HepG2 (cell line): ENCODE measurements around the gene CXCL3. TPM values are rescaled to one million over a fixed set of nuclear protein-coding genes. Genes with fewer than 3 reads are reported as not detected.

Experiments
- ATAC-seq: fragments of 200-7000 bp; cut with Tn5 transposase; 3 replicates; pipeline ENCODE4 v1.9.1; 2020; ENCODE audit warnings: mild to moderate bottlenecking, moderate library complexity
- BruUV-seq: library from RNA; stranded (reverse); fragments of 400-500 nt; replicated peaks from 2 replicates; lab custom pipeline; 2021; lab: Mats Ljungman, UMichigan
- CTCF ChIA-PET: fragments of 300-600 bp; formaldehyde crosslinking; extraction: SDS; loops from one replicate; lab custom pipeline; 2021; ENCODE audit warnings: low total read pairs, inconsistent platforms, low intra/inter-chr PET ratio; lab: Yijun Ruan, JAX
- POLR2A ChIA-PET: fragments of 350-600 bp; sonication (Branson Sonifier 250); formaldehyde crosslinking; loops from one replicate; lab custom pipeline; 2020; ENCODE audit warnings: antibody characterized with exemption, inconsistent platforms; lab: Yijun Ruan, JAX
- DNase-seq: peaks from one replicate; pipeline ENCODE4 v3.0.0-alpha.2; 2015; ENCODE audit warnings: low spot score
- FAIRE-seq: peaks from 3 replicates; lab custom pipeline; 2011; peaks lifted over from hg19 to GRCh38; lab: Jason Lieb, UNC
- H2AFZ ChIP-seq: one replicate; pipeline ENCODE4 v1.6.1; 2011; ENCODE audit warnings: low read length, inconsistent platforms
- H3K27ac ChIP-seq: fragments of 300-600 bp; 3 replicates; pipeline ENCODE4 v1.8.0; 2011; ENCODE audit warnings: mixed run types, mild to moderate bottlenecking, mixed read lengths, low read length, inconsistent platforms; ENCODE audit not compliant: insufficient read depth; ENCODE audit errors: extremely low read length
- H3K27me3 ChIP-seq, 2 experiments: fragments of 200-600 bp in 1 of 2; 2 replicates in 1 of 2; 3 replicates in 1 of 2; pipeline versions ENCODE4 v1.6.0 to v1.8.0; 2011; ENCODE audit warnings: low read length in 2 of 2, mild to moderate bottlenecking in 2 of 2, moderate library complexity in 2 of 2, inconsistent platforms in 1 of 2; ENCODE audit not compliant: insufficient read depth in 2 of 2, control insufficient read depth in 1 of 2
- H3K36me3 ChIP-seq, 2 experiments: fragments of 200-600 bp in 1 of 2; replicated peaks in 1 of 2; 2 replicates in 1 of 2; 3 replicates in 1 of 2; pipeline versions ENCODE4 v1.5.1 to v1.8.0; 2011; ENCODE audit warnings: low read length in 2 of 2, inconsistent platforms in 1 of 2; ENCODE audit not compliant: insufficient read depth in 2 of 2, control insufficient read depth in 1 of 2
- H3K4me1 ChIP-seq: 2 replicates; pipeline ENCODE4 v1.5.1; 2012; ENCODE audit warnings: low read length, inconsistent platforms; ENCODE audit not compliant: insufficient read depth
- H3K4me2 ChIP-seq: 2 replicates; pipeline ENCODE4 v1.6.0; 2011; ENCODE audit warnings: low read depth, low read length, inconsistent platforms
- H3K4me3 ChIP-seq, 3 experiments: fragments of 200-600 bp in 1 of 3; sonication (generic), shearing (Covaris generic) in 1 of 3; replicated peaks in 1 of 3; 2 replicates each; pipeline ENCODE4 v1.5.1; 2011 to 2016; ENCODE audit warnings: low read length in 3 of 3, inconsistent platforms in 2 of 3, low read depth in 2 of 3, mild to moderate bottlenecking in 2 of 3, control low read depth in 1 of 3, mixed read lengths in 1 of 3; ENCODE audit not compliant: insufficient read depth in 1 of 3
- H3K79me2 ChIP-seq: one replicate; pipeline ENCODE4 v1.6.1; 2011; ENCODE audit warnings: low read length, inconsistent platforms; ENCODE audit not compliant: insufficient read depth
- H3K9ac ChIP-seq: 2 replicates; pipeline ENCODE4 v1.6.0; 2011; ENCODE audit warnings: mild to moderate bottlenecking, low read depth, low read length, inconsistent platforms; ENCODE audit not compliant: insufficient read depth
- H3K9me3 ChIP-seq: 2 replicates; pipeline ENCODE4 v1.5.1; 2012; ENCODE audit warnings: mild to moderate bottlenecking, low read length
- H4K20me1 ChIP-seq: 2 replicates; pipeline ENCODE4 v1.6.0; 2011; ENCODE audit warnings: inconsistent platforms, mild to moderate bottlenecking, low read length, moderate library complexity; ENCODE audit not compliant: insufficient read depth
- GZF1 ChIP-seq: sonication (generic); formaldehyde crosslinking; IDR thresholded peaks from 2 replicates; pipeline ENCODE4 v1.5.1; 2020; ENCODE audit warnings: mild to moderate bottlenecking, missing genetic modification reagents
- HNRNPK ChIP-seq: fragments of 200-400 bp; formaldehyde crosslinking; IDR thresholded peaks from 2 replicates; pipeline ENCODE4 v1.6.1; 2018; ENCODE audit warnings: low read length, low read depth, moderate library complexity, mild to moderate bottlenecking; ENCODE audit not compliant: poor library complexity, severe bottlenecking
- HNRNPL ChIP-seq: fragments of 200-400 bp; formaldehyde crosslinking; IDR thresholded peaks from 2 replicates; pipeline ENCODE4 v1.6.1; 2017; ENCODE audit warnings: mild to moderate bottlenecking, low read depth, low read length
- KDM2A ChIP-seq: sonication (generic); formaldehyde crosslinking; IDR thresholded peaks from 2 replicates; pipeline ENCODE4 v1.4.0; 2020; ENCODE audit warnings: low read depth, missing genetic modification reagents, borderline replicate concordance
- NFATC3 ChIP-seq: sonication (generic); formaldehyde crosslinking; IDR thresholded peaks from 2 replicates; pipeline ENCODE4 v1.5.1; 2020; ENCODE audit warnings: mild to moderate bottlenecking, missing genetic modification reagents
- PAWR ChIP-seq: sonication (generic); formaldehyde crosslinking; IDR thresholded peaks from 2 replicates; pipeline ENCODE4 v1.4.0; 2020; ENCODE audit warnings: missing genetic modification reagents, mild to moderate bottlenecking, borderline replicate concordance
- POGZ ChIP-seq: sonication (generic); formaldehyde crosslinking; IDR thresholded peaks from 2 replicates; pipeline ENCODE4 v1.4.0; 2020; ENCODE audit warnings: mild to moderate bottlenecking, missing genetic modification reagents
- RXRB ChIP-seq: IDR thresholded peaks from 2 replicates; pipeline ENCODE4 v1.6.1; 2016; ENCODE audit warnings: borderline replicate concordance, missing genetic modification reagents, missing compliant biosample characterization
- ZFP36L1 ChIP-seq: sonication (generic); formaldehyde crosslinking; IDR thresholded peaks from 2 replicates; pipeline ENCODE4 v1.8.0; 2022; ENCODE audit warnings: mild to moderate bottlenecking, missing genetic modification reagents, moderate library complexity
- ZNF335 ChIP-seq: sonication (generic); formaldehyde crosslinking; IDR thresholded peaks from 2 replicates; pipeline ENCODE4 v1.4.0; 2020; ENCODE audit warnings: missing genetic modification reagents
- ZNF556 ChIP-seq: sonication (generic); formaldehyde crosslinking; IDR thresholded peaks from 2 replicates; pipeline ENCODE4 v1.4.0; 2020; ENCODE audit warnings: mild to moderate bottlenecking, missing genetic modification reagents, borderline replicate concordance
- WGBS: methylation state at CpG from one replicate; pipeline ENCODE4 v1.1.6; 2017; ENCODE audit warnings: low lambda C conversion rate; 5-methylcytosine and 5-hydroxymethylcytosine counted together
- in situ Hi-C: cut with HindIII; loops from 2 replicates; pipeline ENCODE4 v1.10.0; 2017; ENCODE audit warnings: low pct_unique_long_range_greater_than_20kb; ENCODE audit not compliant: extremely low pct_ligation_motif_present
- intact Hi-C: fragments of 100-400 bp; cut with micrococcal nuclease; formaldehyde crosslinking; loops from one replicate; pipeline ENCODE4 v1.10.0; 2022; ENCODE audit not compliant: unreplicated experiment
- polyA plus RNA-seq, 8 experiments: library from polyadenylated mRNA; depleted of rRNA in 3 of 8; stranded (reverse) in 7 of 8; unstranded in 1 of 8; fragments of >200 nt; fragmentation: Illumina TruSeq in 4 of 8; extraction: Trizol in 4 of 8; gene quantifications; 2 replicates each; pipeline versions ENCODE4 v1.2.1 to v1.2.3, GENCODE V29; 2011 to 2016; ENCODE audit warnings: low read depth in 4 of 8, missing spikeins in 1 of 8, mixed read lengths in 1 of 8; ENCODE audit not compliant: insufficient read depth in 1 of 8
- total RNA-seq, 5 experiments: library from RNA; depleted of rRNA; stranded (reverse); fragments of >200 nt; fragmentation: Illumina TruSeq; extraction: Trizol; gene quantifications; 2 replicates each; pipeline ENCODE4 v1.2.3, GENCODE V29; 2016; ENCODE audit warnings: low read depth in 1 of 5
- TF ChIP-seq, protein P1 (sequence below): sonication (generic); formaldehyde crosslinking; IDR thresholded peaks from 2 replicates; pipeline ENCODE4 v1.4.0; 2020; ENCODE audit warnings: missing genetic modification reagents

The CXCL3 gene
- total and polyA plus RNA-seq, 2 of the 13 experiments (the other 11 are each of a cell fraction or from before 2014, with no cell fraction given) = 0.13 TPM; not detected in 1

DNA sequence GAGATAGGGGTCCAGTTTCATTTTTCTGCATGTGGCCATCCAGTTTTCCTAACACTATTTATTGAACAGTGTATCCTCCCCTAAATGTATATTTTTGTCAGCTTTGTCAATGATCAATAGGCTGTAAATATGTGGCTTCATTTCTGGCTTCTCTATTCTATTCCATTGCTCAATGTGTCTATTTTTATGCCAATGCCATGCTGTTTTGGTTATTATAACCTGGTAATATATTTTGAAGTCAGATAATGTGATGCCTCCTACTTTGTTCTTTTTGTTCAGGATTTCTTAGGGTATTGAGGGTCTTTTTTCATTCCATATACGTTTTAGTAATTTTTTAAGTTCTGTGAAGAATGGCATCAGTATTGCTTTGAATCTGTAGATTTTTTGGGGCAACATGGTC is 8.7 kb upstream of the CXCL3 start:
- no peaks in the 10 kb centered on the region for H3K27me3 ChIP-seq
- CTCF ChIA-PET = no interaction called here
- FAIRE-seq = no peak
- DNase-seq = no peak
- no peaks in the 10 kb centered on the region for H3K9me3 ChIP-seq
- H3K79me2 ChIP-seq = no peaks in the 10 kb centered on the region
- H3K4me3 ChIP-seq = no peak overlapping the region
- WGBS = 0% methylated on average over 1 of the region's 1 CpG
- no peak overlapping the region for H3K27ac ChIP-seq
- in situ Hi-C loops (no loop called here), intact Hi-C loops (no loop called here)
- no peak overlapping the region for H2AFZ ChIP-seq
- H3K4me2 ChIP-seq = no peak overlapping the region
- TF ChIP-seq ZNF556 (no peak), KDM2A (CRISPR knock-in tag) (no peak), POGZ (no peak)
- TF ChIP-seq, protein P1, sequence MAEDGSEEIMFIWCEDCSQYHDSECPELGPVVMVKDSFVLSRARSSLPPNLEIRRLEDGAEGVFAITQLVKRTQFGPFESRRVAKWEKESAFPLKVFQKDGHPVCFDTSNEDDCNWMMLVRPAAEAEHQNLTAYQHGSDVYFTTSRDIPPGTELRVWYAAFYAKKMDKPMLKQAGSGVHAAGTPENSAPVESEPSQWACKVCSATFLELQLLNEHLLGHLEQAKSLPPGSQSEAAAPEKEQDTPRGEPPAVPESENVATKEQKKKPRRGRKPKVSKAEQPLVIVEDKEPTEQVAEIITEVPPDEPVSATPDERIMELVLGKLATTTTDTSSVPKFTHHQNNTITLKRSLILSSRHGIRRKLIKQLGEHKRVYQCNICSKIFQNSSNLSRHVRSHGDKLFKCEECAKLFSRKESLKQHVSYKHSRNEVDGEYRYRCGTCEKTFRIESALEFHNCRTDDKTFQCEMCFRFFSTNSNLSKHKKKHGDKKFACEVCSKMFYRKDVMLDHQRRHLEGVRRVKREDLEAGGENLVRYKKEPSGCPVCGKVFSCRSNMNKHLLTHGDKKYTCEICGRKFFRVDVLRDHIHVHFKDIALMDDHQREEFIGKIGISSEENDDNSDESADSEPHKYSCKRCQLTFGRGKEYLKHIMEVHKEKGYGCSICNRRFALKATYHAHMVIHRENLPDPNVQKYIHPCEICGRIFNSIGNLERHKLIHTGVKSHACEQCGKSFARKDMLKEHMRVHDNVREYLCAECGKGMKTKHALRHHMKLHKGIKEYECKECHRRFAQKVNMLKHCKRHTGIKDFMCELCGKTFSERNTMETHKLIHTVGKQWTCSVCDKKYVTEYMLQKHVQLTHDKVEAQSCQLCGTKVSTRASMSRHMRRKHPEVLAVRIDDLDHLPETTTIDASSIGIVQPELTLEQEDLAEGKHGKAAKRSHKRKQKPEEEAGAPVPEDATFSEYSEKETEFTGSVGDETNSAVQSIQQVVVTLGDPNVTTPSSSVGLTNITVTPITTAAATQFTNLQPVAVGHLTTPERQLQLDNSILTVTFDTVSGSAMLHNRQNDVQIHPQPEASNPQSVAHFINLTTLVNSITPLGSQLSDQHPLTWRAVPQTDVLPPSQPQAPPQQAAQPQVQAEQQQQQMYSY (CRISPR knock-in tag) = no peak
- TF ChIP-seq, all 625 proteins: peak for 0
- Histone ChIP-seq H3K9ac (no peak overlapping the region), H3K36me3 (no peaks in the 10 kb centered on the region), H3K4me1 (no peaks in the 10 kb centered on the region), H4K20me1 (no peaks in the 10 kb centered on the region)
- ATAC-seq = no peak
- BruUV-seq = no TSS peak
- POLR2A ChIA-PET = no interaction called here

DNA sequence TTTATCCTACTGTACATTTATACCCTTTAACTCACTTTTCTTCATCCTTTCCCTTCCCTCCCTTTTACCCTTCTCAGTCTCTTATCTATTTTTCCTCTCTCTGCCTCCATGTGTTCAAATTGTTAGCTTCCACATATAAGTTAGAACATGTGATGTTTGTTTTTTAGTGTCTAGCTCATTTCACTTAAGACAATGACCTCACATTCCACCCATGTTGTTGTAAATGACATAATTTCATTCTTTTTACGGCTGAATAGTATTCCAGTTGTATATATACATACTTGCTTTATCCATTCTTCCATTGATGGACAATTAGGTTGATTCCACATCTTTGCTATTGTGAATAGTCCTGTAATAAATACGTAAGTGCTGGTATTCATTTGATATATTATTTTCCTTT is 7.3 kb upstream of the CXCL3 start:
- ATAC-seq (no peak), DNase-seq (no peak), FAIRE-seq (no peak)
- no peak overlapping the region for H3K4me3 ChIP-seq
- no TSS peak for BruUV-seq
- no peak overlapping the region for H2AFZ ChIP-seq
- H3K4me1 ChIP-seq = no peaks in the 10 kb centered on the region
- ChIA-PET CTCF (no interaction called here), POLR2A (no interaction called here)
- H3K27me3 ChIP-seq = no peaks in the 10 kb centered on the region
- no peaks in the 10 kb centered on the region for H3K36me3 ChIP-seq
- intact Hi-C loops = no loop called here
- no peak overlapping the region for H3K9ac ChIP-seq
- H3K4me2 ChIP-seq = no peak overlapping the region
- WGBS = 45% methylated on average over 2 of the region's 2 CpGs
- no peaks in the 10 kb centered on the region for H3K9me3 ChIP-seq
- H4K20me1 ChIP-seq = no peaks in the 10 kb centered on the region
- no peak overlapping the region for H3K27ac ChIP-seq
- no peaks in the 10 kb centered on the region for H3K79me2 ChIP-seq
- in situ Hi-C loops = no loop called here
- no peak for TF ChIP-seq ZNF556
- TF ChIP-seq NFATC3 = no peak
- TF ChIP-seq HNRNPL = no peak
- TF ChIP-seq GZF1 (CRISPR knock-in tag) = no peak
- TF ChIP-seq, protein P1 (CRISPR knock-in tag) = no peak
- no peak for TF ChIP-seq PAWR (CRISPR knock-in tag)
- TF ChIP-seq ZNF335 (CRISPR knock-in tag) = no peak
- no peak for TF ChIP-seq HNRNPK
- no peak for TF ChIP-seq ZFP36L1 (CRISPR knock-in tag)
- TF ChIP-seq RXRB (CRISPR knock-in tag) = no peak
